Trophoblast cell (in vitro differentiated cells and primary cell): Measurements from ENCODE around the gene PNPLA7.
"Not testable (repeated sequence)": the region's sequence is repeated elsewhere in the genome, so short reads cannot be mapped to it uniquely, and the experiment has no call there.

Experiments used
- DNase-seq, 2 donors: peaks; one replicate each; pipeline ENCODE4 v3.0.0-alpha.2; 2016
- H2AFZ ChIP-seq: 2 replicates; pipeline ENCODE4 v1.6.1; 2013; ENCODE audit warnings: low read length, moderate library complexity, mild to moderate bottlenecking; ENCODE audit not compliant: insufficient read depth, poor library complexity
- H2AK5ac ChIP-seq: 2 replicates; pipeline ENCODE4 v1.6.1; 2013; ENCODE audit warnings: mild to moderate bottlenecking, low read length
- H2BK120ac ChIP-seq: 2 replicates; pipeline ENCODE4 v1.6.1; 2013; ENCODE audit warnings: low read length, mild to moderate bottlenecking, moderate library complexity; ENCODE audit not compliant: insufficient read depth, poor library complexity
- H2BK12ac ChIP-seq: 2 replicates; pipeline ENCODE4 v1.6.1; 2013; ENCODE audit warnings: mild to moderate bottlenecking, low read length, moderate library complexity
- H2BK5ac ChIP-seq: 2 replicates; pipeline ENCODE4 v1.6.1; 2013; ENCODE audit warnings: low read length, low read depth, moderate library complexity, mild to moderate bottlenecking; ENCODE audit not compliant: poor library complexity
- H3K14ac ChIP-seq: 2 replicates; pipeline ENCODE4 v1.6.1; 2013; ENCODE audit warnings: mild to moderate bottlenecking, low read length
- H3K18ac ChIP-seq: 2 replicates; pipeline ENCODE4 v1.6.1; 2013; ENCODE audit warnings: mild to moderate bottlenecking, low read length
- H3K23ac ChIP-seq: 2 replicates; pipeline ENCODE4 v1.6.1; 2013; ENCODE audit warnings: low read length
- H3K27ac ChIP-seq: 2 replicates; pipeline ENCODE4 v1.5.1; 2013; ENCODE audit warnings: low read depth, mild to moderate bottlenecking, inconsistent platforms, low read length, moderate library complexity
- H3K27me3 ChIP-seq: 2 replicates; pipeline ENCODE4 v1.6.1; 2013; ENCODE audit warnings: inconsistent platforms, mild to moderate bottlenecking, low read length, moderate library complexity; ENCODE audit not compliant: insufficient read depth
- H3K36me3 ChIP-seq, 2 experiments: 1 replicate in 1 of 2; 2 replicates in 1 of 2; pipeline ENCODE4 v1.6.1; 2013; ENCODE audit warnings: low read length in 2 of 2, mild to moderate bottlenecking in 2 of 2, moderate library complexity in 1 of 2; ENCODE audit not compliant: insufficient read depth in 2 of 2, control insufficient read depth in 1 of 2
- H3K4ac ChIP-seq: 2 replicates; pipeline ENCODE4 v1.6.1; 2013; ENCODE audit warnings: low read depth, mild to moderate bottlenecking, low read length, moderate library complexity
- H3K4me1 ChIP-seq, 2 experiments: 1 replicate in 1 of 2; 2 replicates in 1 of 2; pipeline ENCODE4 v1.6.1; 2013; ENCODE audit warnings: low read length in 2 of 2, mild to moderate bottlenecking in 2 of 2, moderate library complexity in 1 of 2; ENCODE audit not compliant: insufficient read depth in 2 of 2, control insufficient read depth in 1 of 2
- H3K4me2 ChIP-seq: 2 replicates; pipeline ENCODE4 v1.6.1; 2013; ENCODE audit warnings: inconsistent platforms, mild to moderate bottlenecking, low read length, moderate library complexity
- H3K4me3 ChIP-seq: 2 replicates; pipeline ENCODE4 v1.5.1; 2013; ENCODE audit warnings: mild to moderate bottlenecking, low read depth, low read length, inconsistent platforms
- H3K79me1 ChIP-seq: one replicate; pipeline ENCODE4 v1.6.1; 2013; ENCODE audit warnings: low read length
- H3K79me2 ChIP-seq: 2 replicates; pipeline ENCODE4 v1.6.1; 2013; ENCODE audit warnings: low read length, mild to moderate bottlenecking; ENCODE audit not compliant: control insufficient read depth, insufficient read depth, poor library complexity
- H3K9ac ChIP-seq: 2 replicates; pipeline ENCODE4 v1.6.1; 2013; ENCODE audit warnings: mild to moderate bottlenecking, low read length
- H3K9me3 ChIP-seq: 2 replicates; pipeline ENCODE4 v1.6.1; 2013; ENCODE audit warnings: low read depth, mild to moderate bottlenecking, control low read depth, inconsistent platforms, low read length; ENCODE audit not compliant: insufficient read depth
- H4K12ac ChIP-seq: 2 replicates; pipeline ENCODE4 v1.6.1; 2013; ENCODE audit warnings: low read depth, mild to moderate bottlenecking, low read length, moderate library complexity
- H4K8ac ChIP-seq: 2 replicates; pipeline ENCODE4 v1.6.1; 2013; ENCODE audit warnings: low read depth, mild to moderate bottlenecking, low read length, moderate library complexity
- H4K91ac ChIP-seq: one replicate; pipeline ENCODE4 v1.6.1; 2013; ENCODE audit warnings: low read depth, mild to moderate bottlenecking, low read length, moderate library complexity
- WGBS: extraction: QIAGEN DNeasy Blood & Tissue Kit; methylation state at CpG from one replicate; pipeline ENCODE4 v1.1.7; 2013; ENCODE audit warnings: missing lambda C conversion rate; ENCODE audit not compliant: insufficient read length, insufficient coverage; ENCODE audit errors: extremely low coverage; 5-methylcytosine and 5-hydroxymethylcytosine counted together

The PNPLA7 gene

DNA sequence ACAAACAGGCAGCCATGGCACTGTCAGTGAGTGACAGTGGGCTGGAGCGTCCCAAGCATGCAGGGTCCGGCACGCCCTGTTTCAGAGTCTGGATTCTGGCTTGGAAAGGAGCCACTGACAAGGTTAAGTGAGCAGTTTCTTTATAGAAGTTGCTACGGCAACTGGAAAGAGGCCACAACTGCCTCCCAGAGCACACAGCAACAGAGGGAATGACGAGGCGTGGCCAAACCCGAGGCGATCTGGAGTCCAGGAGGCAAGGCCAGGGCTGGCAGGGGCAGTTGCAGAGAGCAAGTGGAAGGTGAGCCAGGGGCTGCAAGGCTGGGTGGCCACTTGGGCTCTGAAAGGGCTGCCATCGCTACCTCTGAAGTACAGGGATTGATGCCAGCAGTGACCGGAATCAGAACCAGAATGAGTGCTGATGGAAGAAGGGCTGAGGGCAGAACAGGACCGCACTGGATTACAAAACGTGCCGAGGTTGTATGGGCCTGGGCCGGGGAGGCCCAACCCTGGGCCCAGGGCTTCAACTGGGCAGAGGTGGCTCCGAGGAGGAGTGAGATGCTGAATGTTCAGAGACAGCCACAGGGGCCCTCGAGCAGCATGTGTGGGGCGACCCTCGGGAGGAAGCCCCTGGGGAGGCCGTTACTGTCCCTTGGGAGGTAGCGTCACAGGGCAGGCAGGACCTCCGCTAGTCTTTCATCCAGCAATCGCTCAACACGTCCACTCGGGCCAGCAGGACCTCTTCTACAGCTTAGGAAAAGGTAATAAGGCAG lies 6.1 kb upstream of the PNPLA7 start:
- Histone ChIP-seq H3K4me1 (peaks cover 0 to 4% of the 10 kb centered on the region in 2 experiments), H3K14ac (no peak overlapping the region), H4K8ac (no peak overlapping the region), H3K4me2 (no peak overlapping the region), H3K23ac (no peak overlapping the region), H3K9me3 (no peaks in the 10 kb centered on the region), H4K12ac (no peak overlapping the region), H3K36me3 (peaks cover 31 to 37% of the 10 kb centered on the region in 2 experiments), H2BK12ac (no peak overlapping the region), H3K4ac (no peak overlapping the region), H3K4me3 (no peak overlapping the region), H3K18ac (no peak overlapping the region), H3K9ac (no peak overlapping the region), H2AK5ac (no peak overlapping the region), H3K27ac (no peak overlapping the region), H3K79me1 (peaks cover 4% of the 10 kb centered on the region), H3K27me3 (no peaks in the 10 kb centered on the region), H2AFZ (no peak overlapping the region), H2BK5ac (no peak overlapping the region), H2BK120ac (no peak overlapping the region), H4K91ac (no peak overlapping the region), H3K79me2 (peaks cover 3% of the 10 kb centered on the region)
- WGBS: no CpG with 5 or more reads among the region's 24 CpGs
- no peak for DNase-seq

DNA sequence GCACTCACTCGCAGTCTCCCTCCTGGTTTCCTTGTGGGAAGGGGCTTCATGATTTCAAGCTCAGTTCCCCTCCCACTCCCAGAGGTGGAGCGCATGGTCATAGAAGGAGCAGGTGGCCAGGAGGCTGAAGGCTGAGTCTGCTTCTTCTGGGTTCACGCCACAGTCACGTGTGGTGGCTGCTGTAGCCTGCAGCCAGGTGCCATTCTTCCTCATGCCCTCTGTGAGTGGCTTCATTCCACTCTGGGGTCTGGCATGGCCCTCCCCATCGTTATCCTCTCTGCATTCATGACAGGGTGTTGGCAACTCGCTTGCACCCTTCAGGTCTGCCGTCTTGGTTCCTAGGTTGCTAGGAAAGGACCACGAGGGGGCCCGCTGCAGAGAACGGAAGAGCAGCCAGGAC lies 5.0 kb upstream of the PNPLA7 start:
- Histone ChIP-seq H3K9me3 (no peaks in the 10 kb centered on the region), H4K91ac (no peak overlapping the region), H3K4me3 (no peak overlapping the region), H3K79me1 (peaks cover 7% of the 10 kb centered on the region), H2AFZ (no peak overlapping the region), H3K4ac (no peak overlapping the region), H3K36me3 (peaks cover 31 to 36% of the 10 kb centered on the region in 2 experiments), H2BK5ac (no peak overlapping the region), H3K4me2 (no peak overlapping the region), H3K27ac (no peak overlapping the region), H3K9ac (no peak overlapping the region), H3K14ac (no peak overlapping the region), H3K79me2 (peaks cover 3% of the 10 kb centered on the region), H3K4me1 (peaks cover 0 to 7% of the 10 kb centered on the region in 2 experiments), H3K18ac (no peak overlapping the region), H2AK5ac (no peak overlapping the region), H4K12ac (no peak overlapping the region), H3K23ac (no peak overlapping the region), H3K27me3 (no peaks in the 10 kb centered on the region), H2BK120ac (no peak overlapping the region), H4K8ac (no peak overlapping the region), H2BK12ac (no peak overlapping the region)
- WGBS: no CpG with 5 or more reads among the region's 10 CpGs
- no peak for DNase-seq

DNA sequence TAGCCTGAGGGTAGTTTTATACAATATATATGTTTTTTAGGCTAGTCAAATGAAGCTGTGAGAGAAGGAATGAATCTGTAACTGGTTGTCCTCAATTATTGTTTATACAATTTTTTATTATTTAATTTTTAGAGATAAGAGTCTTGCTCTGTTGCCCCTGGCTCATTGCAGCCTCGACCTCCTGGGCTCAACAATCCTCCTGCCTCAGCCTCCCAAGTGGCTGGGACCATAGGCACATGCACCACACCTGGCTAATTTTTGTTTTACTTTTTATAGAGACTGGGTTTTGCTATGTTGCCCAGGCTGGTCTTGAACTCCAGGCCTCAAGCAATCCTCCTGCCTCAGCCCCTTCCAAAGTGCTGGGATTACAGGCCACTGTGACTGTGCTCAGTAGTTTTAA lies 4.1 kb upstream of the PNPLA7 start:
- Histone ChIP-seq H3K4me2 (no peak overlapping the region), H2BK120ac (no peak overlapping the region), H4K91ac (no peak overlapping the region), H3K9me3 (no peaks in the 10 kb centered on the region), H4K8ac (no peak overlapping the region), H3K27ac (no peak overlapping the region), H3K4me1 (peaks cover 0 to 7% of the 10 kb centered on the region in 2 experiments), H3K9ac (no peak overlapping the region), H3K27me3 (no peaks in the 10 kb centered on the region), H3K4me3 (no peak overlapping the region), H3K18ac (no peak overlapping the region), H3K23ac (no peak overlapping the region), H3K79me2 (peaks cover 3% of the 10 kb centered on the region), H3K36me3 (peaks cover 31 to 34% of the 10 kb centered on the region in 2 experiments), H4K12ac (no peak overlapping the region), H3K14ac (no peak overlapping the region), H2BK5ac (no peak overlapping the region), H3K4ac (no peak overlapping the region), H2AK5ac (no peak overlapping the region), H2AFZ (no peak overlapping the region), H2BK12ac (no peak overlapping the region), H3K79me1 (peaks cover 7% of the 10 kb centered on the region)
- no peak for DNase-seq
- no CpG with 5 or more reads among the region's 1 CpG for WGBS

DNA sequence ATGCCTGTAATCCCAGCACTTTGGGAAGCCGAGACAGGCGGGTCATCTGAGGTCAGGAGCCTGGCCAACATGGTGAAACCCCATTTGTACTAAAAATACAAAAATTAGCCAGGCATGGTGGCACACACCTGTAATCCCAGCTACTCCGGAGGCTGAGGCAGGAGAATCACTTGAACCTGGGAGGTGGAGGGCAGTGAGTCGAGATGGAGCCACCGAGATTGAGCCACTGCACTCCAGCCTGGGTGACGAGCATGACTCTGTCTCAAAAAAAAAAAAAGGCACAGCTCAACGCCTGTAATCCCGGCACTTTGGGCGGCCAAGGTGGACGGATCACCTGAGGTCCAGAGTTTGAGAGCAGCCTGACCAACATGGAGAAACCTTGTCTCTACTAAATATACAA lies 3.5 kb upstream of the PNPLA7 start:
- H4K12ac ChIP-seq, H4K8ac ChIP-seq, H2BK12ac ChIP-seq, H2AK5ac ChIP-seq, H3K79me1 ChIP-seq, H3K4me1 ChIP-seq, H2BK5ac ChIP-seq, H2BK120ac ChIP-seq, H3K79me2 ChIP-seq, H3K4ac ChIP-seq, H3K4me3 ChIP-seq, H3K9ac ChIP-seq, H3K23ac ChIP-seq, H3K27me3 ChIP-seq, H4K91ac ChIP-seq, H3K27ac ChIP-seq, H3K4me2 ChIP-seq, H3K9me3 ChIP-seq, H3K18ac ChIP-seq, H3K14ac ChIP-seq, H2AFZ ChIP-seq, DNase-seq: not testable (repeated sequence)
- no CpG with 5 or more reads among the region's 10 CpGs for WGBS
- peaks cover 31 to 34% of the 10 kb centered on the region in 2 experiments for H3K36me3 ChIP-seq
